ENCODE results near the gene AIP. TPM values are rescaled to one million over a fixed set of nuclear protein-coding genes. Genes with fewer than 3 reads are reported as not detected.
A peak's percentile ranks its signal among the peaks of the same experiment; 100 is the strongest.

AIP gene
- total RNA-seq, 2 experiments from 2014 or later: 115 to 117 TPM

- CTCF ChIA-PET: no interaction called here
- DNase-seq: peak in 2 of 14 experiments; percentile 39 to 50
- intact Hi-C loops (cut with DNase I, micrococcal nuclease): loop anchor here in 1 of 2 experiments (2.0 kb wide), 1 partner anchor 28 kb away; no protein-coding TSS in a partner anchor
- Mint-ChIP-seq H3K4me3 (peak overlapping the region; percentile 66), H3K36me3 (ENCODE audit: low read depth) (peaks cover 68% of the 10 kb centered on the region), H3K4me1 (ENCODE audit: low read depth) (peaks cover 50% of the 10 kb centered on the region), H3K27me3 (no peaks in the 10 kb centered on the region), H3K27ac (peak overlapping the region; percentile 78), H3K9me3 (no peaks in the 10 kb centered on the region)
- H3K4me1 ChIP-seq (ENCODE audit: insufficient read depth, low read length): peaks cover 77% of the 10 kb centered on the region
- H3K9me3 ChIP-seq (ENCODE audit: control insufficient read depth in 1 of 2, insufficient read depth in 1 of 2, low read length in 2 of 2): no peaks in the 10 kb centered on the region
- POLR2A ChIA-PET: interaction anchor here (1.2 to 17.7 kb wide), 8 partner anchors 10 to 83 kb away, joined by 6 to 411 read pairs (median 11); partner anchors contain the start of genes CARNS1, PPP1CA, TBC1D10C and TMEM134
- H3K27ac ChIP-seq (ENCODE audit: low read depth in 1 of 2, low read length in 2 of 2): peak overlapping the region; percentile 52 to 94
- TF ChIP-seq, protein P1, sequence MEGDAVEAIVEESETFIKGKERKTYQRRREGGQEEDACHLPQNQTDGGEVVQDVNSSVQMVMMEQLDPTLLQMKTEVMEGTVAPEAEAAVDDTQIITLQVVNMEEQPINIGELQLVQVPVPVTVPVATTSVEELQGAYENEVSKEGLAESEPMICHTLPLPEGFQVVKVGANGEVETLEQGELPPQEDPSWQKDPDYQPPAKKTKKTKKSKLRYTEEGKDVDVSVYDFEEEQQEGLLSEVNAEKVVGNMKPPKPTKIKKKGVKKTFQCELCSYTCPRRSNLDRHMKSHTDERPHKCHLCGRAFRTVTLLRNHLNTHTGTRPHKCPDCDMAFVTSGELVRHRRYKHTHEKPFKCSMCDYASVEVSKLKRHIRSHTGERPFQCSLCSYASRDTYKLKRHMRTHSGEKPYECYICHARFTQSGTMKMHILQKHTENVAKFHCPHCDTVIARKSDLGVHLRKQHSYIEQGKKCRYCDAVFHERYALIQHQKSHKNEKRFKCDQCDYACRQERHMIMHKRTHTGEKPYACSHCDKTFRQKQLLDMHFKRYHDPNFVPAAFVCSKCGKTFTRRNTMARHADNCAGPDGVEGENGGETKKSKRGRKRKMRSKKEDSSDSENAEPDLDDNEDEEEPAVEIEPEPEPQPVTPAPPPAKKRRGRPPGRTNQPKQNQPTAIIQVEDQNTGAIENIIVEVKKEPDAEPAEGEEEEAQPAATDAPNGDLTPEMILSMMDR (IDR thresholded peaks at IDR 0.05): no peak
- ATAC-seq (ENCODE audit: poor library complexity): no peak
- H3K4me3 ChIP-seq (ENCODE audit: low read length): peak overlapping the region; percentile 97
- H3K27me3 ChIP-seq (ENCODE audit: control insufficient read depth in 1 of 2, insufficient read depth in 2 of 2, low read length in 2 of 2): no peaks in the 10 kb centered on the region
- H3K36me3 ChIP-seq (ENCODE audit: insufficient read depth, low read length): peaks cover 59% of the 10 kb centered on the region
Observed at GRCh38 chr11:67434395-67434881, 48.4 kb upstream of the AIP start.

GRCh38 chr11:67435031-67435726 is 47.6 kb upstream of the AIP start:
- intact Hi-C loops (cut with DNase I, micrococcal nuclease): loop anchor here in 1 of 2 experiments (2.0 kb wide), 1 partner anchor 28 kb away; no protein-coding TSS in a partner anchor

More at GRCh38 chr11:67435031-67435726, 47.6 kb upstream of the AIP start:
- ChIA-PET CTCF (no interaction called here), POLR2A (interaction anchor here (1.3 to 17.7 kb wide), 9 partner anchors 9 to 50 kb away, joined by 6 to 411 read pairs (median 87); partner anchors contain the start of genes AIP, CARNS1, PPP1CA and TBC1D10C)
- Histone ChIP-seq H3K36me3 (ENCODE audit: insufficient read depth, low read length) (peaks cover 51% of the 10 kb centered on the region), H3K4me1 (ENCODE audit: insufficient read depth, low read length) (peaks cover 77% of the 10 kb centered on the region), H3K9me3 (ENCODE audit: control insufficient read depth in 1 of 2, insufficient read depth in 1 of 2, low read length in 2 of 2) (no peaks in the 10 kb centered on the region), H3K27ac (ENCODE audit: low read depth in 1 of 2, low read length in 2 of 2) (peak overlapping the region; percentile 52 to 94), H3K27me3 (ENCODE audit: control insufficient read depth in 1 of 2, insufficient read depth in 2 of 2, low read length in 2 of 2) (no peaks in the 10 kb centered on the region), H3K4me3 (ENCODE audit: low read length) (peak overlapping the region; percentile 97)
- Mint-ChIP-seq H3K27ac (peak overlapping the region; percentile 78), H3K9me3 (no peaks in the 10 kb centered on the region), H3K4me1 (ENCODE audit: low read depth) (peaks cover 58% of the 10 kb centered on the region), H3K27me3 (no peaks in the 10 kb centered on the region), H3K36me3 (ENCODE audit: low read depth) (peaks cover 68% of the 10 kb centered on the region), H3K4me3 (peak overlapping the region; percentile 98)
- ATAC-seq (ENCODE audit: poor library complexity) (no peak), DNase-seq (peak in 1 of 14 experiments; percentile 37)
- TF ChIP-seq, protein P1 (IDR thresholded peaks at IDR 0.05): no peak
